Large intestine (tissue), 3 donors: ENCODE measurements around the gene C16orf78. TPM values are rescaled to one million over a fixed set of nuclear protein-coding genes. Genes with fewer than 3 reads are reported as not detected.

ENCODE experiments used
- DNase-seq, 2 donors: peaks; one replicate each; pipeline versions ENCODE4 v3.0.0 to v3.0.0-alpha.2; 2013
- H3K27ac ChIP-seq: one replicate; pipeline ENCODE4 v1.5.1; 2013; ENCODE audit warnings: low read length
- H3K27me3 ChIP-seq: 2 replicates; pipeline ENCODE4 v1.6.1; 2013; ENCODE audit warnings: low read length; ENCODE audit not compliant: control insufficient read depth, insufficient read depth
- H3K36me3 ChIP-seq: 2 replicates; pipeline ENCODE4 v1.6.1; 2013; ENCODE audit warnings: low read length; ENCODE audit not compliant: control insufficient read depth, insufficient read depth
- H3K4me1 ChIP-seq: one replicate; pipeline ENCODE4 v1.6.1; 2013; ENCODE audit warnings: low read length; ENCODE audit not compliant: control insufficient read depth, insufficient read depth
- H3K4me3 ChIP-seq: one replicate; pipeline ENCODE4 v1.5.1; 2013; ENCODE audit warnings: low read length
- H3K9me3 ChIP-seq: one replicate; pipeline ENCODE4 v1.6.1; 2013; ENCODE audit warnings: mild to moderate bottlenecking, low read depth, low read length, moderate library complexity; ENCODE audit not compliant: control insufficient read depth
- WGBS: methylation state at CpG from one replicate; pipeline ENCODE4 v1.1.5; 2013; ENCODE audit warnings: low lambda C conversion rate; ENCODE audit not compliant: insufficient coverage; 5-methylcytosine and 5-hydroxymethylcytosine counted together
- polyA plus RNA-seq: library from polyadenylated mRNA; unstranded; fragments of 120-200 nt; gene quantifications from one replicate; pipeline ENCODE4 v1.2.1, GENCODE V29; 2013

The C16orf78 gene
- polyA plus RNA-seq, 1 donor, result not detected

DNA sequence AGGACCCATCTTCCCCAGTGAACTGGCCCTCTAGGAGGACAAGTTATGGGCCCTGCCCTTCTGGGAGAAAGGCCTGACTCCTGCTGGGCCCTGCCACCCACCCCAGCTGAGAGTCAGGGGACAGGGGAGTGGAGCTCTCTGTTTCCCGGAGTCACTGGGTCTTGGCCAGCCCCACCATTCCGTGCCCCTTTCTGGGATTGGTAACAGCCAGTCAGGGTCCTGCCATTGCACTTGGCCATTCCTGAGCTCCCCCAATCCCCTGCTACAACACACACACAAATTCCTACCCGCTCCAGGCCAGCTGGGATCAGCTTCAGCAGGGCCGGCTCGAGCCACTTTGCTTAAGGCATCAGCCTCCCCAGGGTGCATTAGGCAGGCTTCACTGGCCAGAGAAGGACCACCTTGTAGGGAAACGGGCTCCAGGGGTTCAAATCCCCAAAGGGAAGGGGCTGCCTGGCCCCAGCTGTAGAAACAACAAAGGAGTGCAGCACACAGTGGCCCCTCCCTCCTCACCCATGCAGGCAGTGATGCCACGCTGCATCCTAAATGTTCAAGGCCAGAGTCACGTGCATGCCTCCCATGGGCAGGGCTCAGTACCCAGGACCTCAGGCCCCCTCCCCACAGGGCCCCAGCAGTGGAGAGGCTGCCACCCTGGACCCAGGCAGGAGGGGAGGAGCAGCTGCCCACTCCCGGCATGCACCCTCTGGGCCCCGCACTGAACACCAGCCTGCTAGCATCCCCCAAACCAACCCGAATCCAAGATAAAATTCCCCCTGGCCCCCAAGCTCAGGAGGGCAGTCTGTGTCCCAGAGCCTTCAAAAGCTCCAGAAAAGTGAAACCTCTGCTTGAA, 37.7 kb downstream of the C16orf78 start:
- no CpG with 5 or more reads among the region's 11 CpGs for WGBS
- Histone ChIP-seq H3K4me1 (no peaks in the 10 kb centered on the region), H3K27me3 (peaks cover 6% of the 10 kb centered on the region), H3K4me3 (no peak overlapping the region), H3K27ac (no peak overlapping the region), H3K9me3 (no peaks in the 10 kb centered on the region), H3K36me3 (no peaks in the 10 kb centered on the region)
- no peak for DNase-seq

DNA sequence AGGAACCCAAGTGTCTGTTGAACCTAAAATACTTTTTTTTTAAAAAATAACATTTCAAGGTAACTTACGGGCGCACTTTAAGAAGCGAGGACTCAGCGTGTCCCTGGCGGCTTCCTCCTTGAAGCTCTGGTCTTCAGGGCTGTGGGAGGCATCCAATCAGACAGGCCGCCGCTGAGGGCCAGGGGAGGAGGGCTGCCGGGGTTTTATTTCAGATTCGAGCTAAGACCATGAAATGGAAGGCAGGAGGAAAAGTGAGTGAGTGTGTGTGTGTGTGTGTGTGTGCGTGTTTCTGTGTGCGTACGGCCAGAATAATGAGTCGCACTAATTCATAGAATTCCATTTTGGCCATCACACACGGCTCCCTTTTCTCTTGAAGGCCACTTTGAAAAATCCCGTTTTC, 41.1 kb downstream of the C16orf78 start:
- DNase-seq, result no peak
- H3K36me3 ChIP-seq, result no peaks in the 10 kb centered on the region
- 100% methylated on average over 2 of the region's 15 CpGs for WGBS
- H3K27ac ChIP-seq, result no peak overlapping the region
- no peak overlapping the region for H3K4me3 ChIP-seq
- H3K27me3 ChIP-seq, result peaks cover 17% of the 10 kb centered on the region
- H3K4me1 ChIP-seq, result no peaks in the 10 kb centered on the region
- H3K9me3 ChIP-seq, result no peaks in the 10 kb centered on the region

DNA sequence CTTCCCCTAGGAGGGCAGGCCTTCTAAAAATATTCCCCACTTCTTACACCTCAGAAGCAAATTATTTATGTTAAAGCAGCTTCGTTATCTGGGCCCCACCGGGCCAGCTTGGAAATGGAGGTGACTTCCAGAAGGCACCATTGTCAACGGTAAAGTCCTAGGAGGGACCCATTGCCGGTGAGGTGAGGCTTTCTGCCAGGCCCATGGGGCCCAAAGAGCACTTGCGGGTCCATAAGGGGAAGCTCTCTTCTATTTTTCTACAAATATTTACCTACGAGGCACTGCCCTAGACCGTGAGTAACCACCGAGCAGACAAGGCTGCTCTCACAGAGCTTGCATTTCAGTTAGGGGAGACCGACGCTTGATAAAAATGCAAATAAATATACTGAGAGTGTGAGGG, 41.5 kb downstream of the C16orf78 start:
- Histone ChIP-seq H3K9me3 (no peaks in the 10 kb centered on the region), H3K36me3 (no peaks in the 10 kb centered on the region), H3K27ac (no peak overlapping the region), H3K27me3 (peaks cover 21% of the 10 kb centered on the region), H3K4me1 (no peaks in the 10 kb centered on the region), H3K4me3 (no peak overlapping the region)
- DNase-seq, result no peak
- WGBS, result no CpG with 5 or more reads among the region's 10 CpGs

DNA sequence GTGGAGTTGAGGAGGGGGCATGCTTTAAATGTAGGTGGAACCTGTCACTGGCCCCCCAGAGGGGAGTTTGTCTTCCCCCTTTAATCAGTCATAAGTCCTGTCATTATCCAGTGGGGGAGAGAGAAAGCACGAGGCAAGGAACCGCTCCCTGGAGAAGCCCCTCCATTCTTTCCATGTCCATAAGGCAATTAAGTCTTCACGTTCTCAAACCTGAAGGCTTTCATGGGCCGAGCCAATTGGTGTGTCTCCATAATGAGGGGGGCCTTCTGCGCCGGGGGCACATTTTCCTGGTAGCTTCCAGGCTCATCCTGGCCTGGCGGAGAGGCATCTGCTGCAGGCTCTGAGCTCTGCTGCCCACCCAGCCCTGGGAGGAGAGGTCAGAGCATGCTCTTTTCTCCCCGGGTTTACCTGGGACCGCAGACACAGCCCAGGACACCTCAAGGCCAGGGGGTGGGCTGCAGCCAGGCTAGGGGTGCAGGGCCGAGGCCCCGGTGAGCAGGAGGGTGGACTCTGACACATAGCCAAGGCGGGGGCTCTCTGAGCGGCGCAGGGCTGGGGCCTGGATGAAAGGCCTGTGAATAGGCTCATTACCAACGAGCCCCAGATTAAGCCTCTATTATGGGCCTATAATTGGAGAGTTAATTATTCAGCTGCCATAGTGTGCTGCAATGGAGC, 42.5 kb downstream of the C16orf78 start:
- Histone ChIP-seq H3K27me3 (peaks cover 25% of the 10 kb centered on the region), H3K4me3 (no peak overlapping the region), H3K27ac (no peak overlapping the region), H3K9me3 (no peaks in the 10 kb centered on the region), H3K4me1 (no peaks in the 10 kb centered on the region), H3K36me3 (no peaks in the 10 kb centered on the region)
- no peak for DNase-seq
- WGBS, result no CpG with 5 or more reads among the region's 15 CpGs

DNA sequence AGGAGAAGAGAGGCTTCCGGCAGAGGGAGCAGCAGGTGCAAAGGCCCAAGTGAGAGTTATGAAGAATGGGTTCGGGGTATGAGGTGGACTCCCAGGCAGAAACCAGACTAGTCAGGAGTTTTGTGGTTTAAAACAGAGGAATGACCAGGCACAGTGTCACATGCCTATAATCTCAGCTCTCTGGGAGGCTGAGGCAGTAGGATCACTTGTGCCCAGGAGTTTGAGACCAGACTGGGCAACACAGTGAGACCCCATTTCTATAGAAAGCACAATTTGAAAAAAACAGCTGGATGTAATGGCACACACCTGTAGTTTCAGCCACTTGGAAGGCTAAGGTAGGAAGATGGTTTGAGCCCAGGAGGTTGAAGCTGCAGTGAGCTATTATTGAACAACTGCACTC, 43.8 kb downstream of the C16orf78 start:
- Histone ChIP-seq H3K9me3 (no peaks in the 10 kb centered on the region), H3K27ac (no peak overlapping the region), H3K36me3 (no peaks in the 10 kb centered on the region), H3K4me3 (no peak overlapping the region), H3K27me3 (peaks cover 25% of the 10 kb centered on the region), H3K4me1 (no peaks in the 10 kb centered on the region)
- no peak for DNase-seq
- 100% methylated on average over 1 of the region's 2 CpGs for WGBS

DNA sequence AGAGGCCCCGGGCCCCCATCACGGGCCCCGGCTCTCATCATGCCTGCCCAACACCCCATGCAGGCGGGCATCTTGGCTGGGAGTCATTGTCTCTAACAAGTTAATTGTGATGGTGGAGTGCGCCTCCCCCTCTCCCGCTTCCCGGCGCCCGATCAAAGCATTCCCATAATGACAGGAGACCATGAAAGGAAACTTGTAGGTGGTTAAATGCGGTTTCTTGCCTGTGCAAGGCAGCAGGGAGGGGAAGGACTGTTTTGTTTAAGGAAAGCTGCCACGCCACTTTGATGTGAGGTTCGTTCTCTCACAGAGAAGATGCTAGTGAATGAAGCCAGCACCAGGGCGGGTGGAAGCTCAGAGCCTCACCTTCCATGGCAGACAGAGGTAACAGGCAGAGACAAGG, 45.4 kb downstream of the C16orf78 start:
- no peak overlapping the region for H3K27ac ChIP-seq
- no CpG with 5 or more reads among the region's 13 CpGs for WGBS
- no peaks in the 10 kb centered on the region for H3K9me3 ChIP-seq
- H3K4me1 ChIP-seq, result no peaks in the 10 kb centered on the region
- peaks cover 24% of the 10 kb centered on the region for H3K27me3 ChIP-seq
- H3K36me3 ChIP-seq, result no peaks in the 10 kb centered on the region
- DNase-seq, result peak in 1 of 2 donors; percentile 6
- no peak overlapping the region for H3K4me3 ChIP-seq

DNA sequence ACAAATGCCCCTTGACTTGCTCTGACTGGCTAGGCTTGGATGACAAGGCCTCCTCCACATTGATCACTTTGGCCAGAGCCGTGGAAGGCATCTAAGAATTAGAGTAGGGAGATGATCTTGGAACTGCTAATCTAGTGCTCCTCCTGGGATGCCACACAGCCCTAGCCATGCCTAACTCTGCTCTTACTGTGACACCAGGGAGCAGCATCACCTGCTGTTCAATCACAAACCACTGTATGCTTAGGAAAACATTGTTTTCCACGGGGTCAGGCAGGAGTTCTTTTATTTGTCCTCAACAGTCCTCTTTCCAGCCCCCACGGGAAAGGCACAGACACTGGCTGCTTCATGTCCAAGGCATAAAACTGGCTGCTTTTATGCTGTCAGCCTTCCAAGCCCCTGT, 46.3 kb downstream of the C16orf78 start:
- Histone ChIP-seq H3K27ac (no peak overlapping the region), H3K36me3 (no peaks in the 10 kb centered on the region), H3K4me1 (no peaks in the 10 kb centered on the region), H3K4me3 (no peak overlapping the region), H3K9me3 (no peaks in the 10 kb centered on the region), H3K27me3 (peaks cover 23% of the 10 kb centered on the region)
- WGBS, result no CpG with 5 or more reads among the region's 3 CpGs
- DNase-seq, result no peak

DNA sequence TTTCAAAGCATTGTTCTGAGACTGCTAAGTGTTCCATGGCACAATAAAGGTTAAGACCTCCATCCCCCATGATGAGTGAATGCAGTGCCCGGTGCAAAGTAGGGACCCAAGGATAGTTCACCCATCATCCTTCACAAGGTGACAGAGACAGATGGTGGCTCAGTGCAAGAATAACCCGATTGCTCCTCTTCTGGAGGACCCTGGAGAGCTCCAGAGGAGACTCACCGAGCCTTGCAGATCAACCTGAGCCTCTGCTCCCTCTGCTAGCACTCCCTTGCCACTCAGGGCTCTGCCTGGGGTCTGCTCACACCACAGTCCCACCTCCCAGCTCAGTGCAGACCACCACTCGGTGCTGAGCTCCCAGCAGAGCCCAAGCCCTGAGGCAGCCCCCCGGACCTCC, 49.3 kb downstream of the C16orf78 start:
- DNase-seq, result no peak
- H3K27me3 ChIP-seq, result peaks cover 23% of the 10 kb centered on the region
- H3K36me3 ChIP-seq, result no peaks in the 10 kb centered on the region
- WGBS, result no CpG with 5 or more reads among the region's 5 CpGs
- no peaks in the 10 kb centered on the region for H3K4me1 ChIP-seq
- no peak overlapping the region for H3K4me3 ChIP-seq
- no peak overlapping the region for H3K27ac ChIP-seq
- H3K9me3 ChIP-seq, result no peaks in the 10 kb centered on the region

DNA sequence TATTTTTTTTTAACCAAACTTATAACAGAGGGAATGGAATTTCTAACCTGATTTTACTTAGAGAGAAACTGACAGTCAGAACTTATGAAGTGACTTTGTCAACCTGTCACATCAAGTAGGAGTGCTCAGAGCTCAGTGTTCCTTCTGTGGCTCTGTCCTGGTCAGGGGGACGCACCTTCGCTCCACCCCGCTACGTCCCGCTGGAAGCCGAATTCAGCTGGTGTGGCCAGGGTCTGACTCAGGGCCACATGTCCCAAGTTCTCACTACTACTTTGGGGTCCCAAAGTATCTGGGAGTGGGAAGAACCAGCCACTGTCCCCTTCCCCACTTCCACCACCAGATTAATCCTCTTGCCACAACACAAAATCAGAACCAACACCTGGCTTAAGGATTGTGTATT, 51.4 kb downstream of the C16orf78 start:
- no CpG with 5 or more reads among the region's 6 CpGs for WGBS
- no peaks in the 10 kb centered on the region for H3K4me1 ChIP-seq
- no peak overlapping the region for H3K4me3 ChIP-seq
- H3K9me3 ChIP-seq, result no peaks in the 10 kb centered on the region
- no peak overlapping the region for H3K27ac ChIP-seq
- peaks cover 9% of the 10 kb centered on the region for H3K27me3 ChIP-seq
- no peak for DNase-seq
- H3K36me3 ChIP-seq, result no peaks in the 10 kb centered on the region

DNA sequence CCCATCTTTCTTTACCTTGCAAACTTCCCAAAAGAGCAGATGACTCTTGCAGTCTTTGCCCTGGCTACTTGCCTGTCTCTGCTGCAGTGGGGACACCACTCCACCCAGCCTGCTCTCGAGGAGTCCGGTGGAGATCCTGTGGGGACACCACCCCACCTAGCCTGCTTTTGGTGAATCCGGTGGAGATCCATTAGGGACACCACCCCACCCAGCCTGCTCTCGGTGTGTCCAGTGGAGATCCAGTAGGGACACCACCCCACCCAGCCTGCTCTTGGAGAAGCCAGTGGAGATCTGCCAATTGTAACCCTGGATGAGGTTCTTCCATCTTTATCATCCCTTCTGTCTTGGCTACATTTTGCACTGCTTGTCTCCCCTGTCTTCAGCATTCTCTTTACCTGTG, 54.2 kb downstream of the C16orf78 start:
- no peak overlapping the region for H3K4me3 ChIP-seq
- H3K4me1 ChIP-seq, result no peaks in the 10 kb centered on the region
- DNase-seq, result no peak
- H3K27ac ChIP-seq, result no peak overlapping the region
- H3K36me3 ChIP-seq, result no peaks in the 10 kb centered on the region
- H3K27me3 ChIP-seq, result peaks cover 9% of the 10 kb centered on the region
- no peaks in the 10 kb centered on the region for H3K9me3 ChIP-seq
- no CpG with 5 or more reads among the region's 4 CpGs for WGBS
